Measurements from ENCODE around the gene PTH2R.
"Not testable (repeated sequence)": the region's sequence is repeated elsewhere in the genome, so short reads cannot be mapped to it uniquely, and the experiment has no call there.

Gene PTH2R

GRCh38 chr2:208386541-208386940, 20.1 kb upstream of the PTH2R start:
- Histone ChIP-seq H3K27me3 (ENCODE audit: insufficient read depth, low read length) (no peaks in the 10 kb centered on the region), H2AK5ac (ENCODE audit: low read length) (no peak overlapping the region), H4K12ac (ENCODE audit: low read depth, low read length) (no peak overlapping the region), H2BK12ac (ENCODE audit: low read length) (no peak overlapping the region), H2AFZ (ENCODE audit: insufficient read depth, low read length, poor library complexity) (no peak overlapping the region), H2BK5ac (ENCODE audit: low read depth, low read length, poor library complexity) (no peak overlapping the region), H3K9ac (ENCODE audit: low read length) (no peak overlapping the region), H3K18ac (ENCODE audit: low read length) (no peak overlapping the region), H2BK120ac (ENCODE audit: insufficient read depth, low read length, poor library complexity) (no peak overlapping the region), H3K79me1 (ENCODE audit: low read length) (no peaks in the 10 kb centered on the region), H3K23ac (ENCODE audit: low read length) (no peak overlapping the region), H3K4me2 (ENCODE audit: low read length) (no peak overlapping the region), H3K27ac (ENCODE audit: low read depth, low read length) (no peak overlapping the region), H3K14ac (ENCODE audit: low read length) (no peak overlapping the region), H4K8ac (ENCODE audit: low read depth, low read length) (no peak overlapping the region), H4K91ac (ENCODE audit: low read depth, low read length) (no peak overlapping the region), H3K4ac (ENCODE audit: low read depth, low read length) (no peak overlapping the region), H3K36me3 (ENCODE audit: control insufficient read depth in 1 of 2, insufficient read depth in 2 of 2, low read length in 2 of 2) (no peaks in the 10 kb centered on the region), H3K4me1 (ENCODE audit: control insufficient read depth in 1 of 2, insufficient read depth in 2 of 2, low read length in 2 of 2) (no peaks in the 10 kb centered on the region), H3K9me3 (ENCODE audit: insufficient read depth, low read depth, low read length) (no peaks in the 10 kb centered on the region), H3K79me2 (ENCODE audit: control insufficient read depth, insufficient read depth, low read length, poor library complexity) (no peaks in the 10 kb centered on the region), H3K4me3 (ENCODE audit: low read depth, low read length) (no peak overlapping the region)
- WGBS (ENCODE audit: extremely low coverage, insufficient coverage, insufficient read length): no CpG with 5 or more reads among the region's 2 CpGs
- DNase-seq: no peak

DNA sequence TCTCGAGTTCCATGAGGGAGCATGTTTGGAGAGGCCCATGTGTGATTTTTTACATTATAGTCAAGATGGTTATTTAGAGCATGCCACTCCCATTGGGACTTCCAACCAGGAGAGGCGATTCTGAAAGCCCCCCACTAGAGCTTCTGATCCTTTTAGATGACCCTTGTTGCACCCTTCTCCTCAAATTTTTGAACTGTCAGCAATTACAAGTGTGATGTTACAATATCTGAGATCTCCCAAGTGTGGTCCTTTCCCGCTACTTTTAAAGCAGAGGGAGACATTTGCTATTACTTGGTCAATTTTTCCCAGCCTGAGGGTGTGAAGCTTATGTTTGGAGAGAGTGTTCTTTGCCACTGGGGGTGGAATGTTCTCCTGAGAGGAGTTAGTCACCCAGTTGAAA, 16.7 kb upstream of the PTH2R start:
- H2BK120ac ChIP-seq (ENCODE audit: insufficient read depth, low read length, poor library complexity): no peak overlapping the region
- no peak overlapping the region for H2AK5ac ChIP-seq (ENCODE audit: low read length)
- H3K4me2 ChIP-seq (ENCODE audit: low read length): no peak overlapping the region
- no CpG with 5 or more reads among the region's 3 CpGs for WGBS (ENCODE audit: extremely low coverage, insufficient coverage, insufficient read length)
- H3K79me2 ChIP-seq (ENCODE audit: control insufficient read depth, insufficient read depth, low read length, poor library complexity): no peaks in the 10 kb centered on the region
- no peak overlapping the region for H3K4me3 ChIP-seq (ENCODE audit: low read depth, low read length)
- no peak overlapping the region for H4K12ac ChIP-seq (ENCODE audit: low read depth, low read length)
- no peak overlapping the region for H3K14ac ChIP-seq (ENCODE audit: low read length)
- no peak overlapping the region for H3K18ac ChIP-seq (ENCODE audit: low read length)
- no peaks in the 10 kb centered on the region for H3K4me1 ChIP-seq (ENCODE audit: control insufficient read depth in 1 of 2, insufficient read depth in 2 of 2, low read length in 2 of 2)
- H4K8ac ChIP-seq (ENCODE audit: low read depth, low read length): no peak overlapping the region
- H2BK12ac ChIP-seq (ENCODE audit: low read length): no peak overlapping the region
- no peaks in the 10 kb centered on the region for H3K36me3 ChIP-seq (ENCODE audit: control insufficient read depth in 1 of 2, insufficient read depth in 2 of 2, low read length in 2 of 2)
- no peak overlapping the region for H3K27ac ChIP-seq (ENCODE audit: low read depth, low read length)
- peak overlapping the region; percentile 40 for H3K23ac ChIP-seq (ENCODE audit: low read length)
- no peak for DNase-seq
- H2AFZ ChIP-seq (ENCODE audit: insufficient read depth, low read length, poor library complexity): no peak overlapping the region
- no peak overlapping the region for H4K91ac ChIP-seq (ENCODE audit: low read depth, low read length)
- H3K9me3 ChIP-seq (ENCODE audit: insufficient read depth, low read depth, low read length): peaks cover 1% of the 10 kb centered on the region
- no peaks in the 10 kb centered on the region for H3K79me1 ChIP-seq (ENCODE audit: low read length)
- H3K9ac ChIP-seq (ENCODE audit: low read length): no peak overlapping the region
- H3K4ac ChIP-seq (ENCODE audit: low read depth, low read length): no peak overlapping the region
- no peaks in the 10 kb centered on the region for H3K27me3 ChIP-seq (ENCODE audit: insufficient read depth, low read length)
- H2BK5ac ChIP-seq (ENCODE audit: low read depth, low read length, poor library complexity): no peak overlapping the region

DNA sequence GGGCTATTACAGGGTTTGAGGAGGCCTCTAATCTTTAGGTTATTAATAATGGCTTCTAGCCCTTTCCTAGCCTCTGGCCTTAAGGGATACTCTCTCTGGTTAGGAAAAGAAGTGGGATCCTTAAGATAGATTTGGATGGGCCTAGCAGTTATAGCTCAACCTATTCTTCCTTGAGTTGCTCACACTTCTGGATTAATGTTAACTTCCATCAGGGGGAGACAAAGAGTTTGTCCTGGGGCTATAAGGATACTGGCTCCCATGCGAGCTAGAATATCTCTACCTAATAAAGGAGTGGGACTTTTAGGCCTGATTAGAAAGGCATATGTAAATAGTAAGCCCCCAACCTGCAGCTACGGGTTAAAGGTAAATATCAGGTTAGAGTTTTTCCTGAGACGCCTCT, 14.3 kb upstream of the PTH2R start:
- Histone ChIP-seq H3K36me3 (ENCODE audit: control insufficient read depth in 1 of 2, insufficient read depth in 2 of 2, low read length in 2 of 2) (no peaks in the 10 kb centered on the region), H4K12ac (ENCODE audit: low read depth, low read length) (no peak overlapping the region), H3K14ac (ENCODE audit: low read length) (no peak overlapping the region), H3K4me1 (ENCODE audit: control insufficient read depth in 1 of 2, insufficient read depth in 2 of 2, low read length in 2 of 2) (no peaks in the 10 kb centered on the region), H3K27ac (ENCODE audit: low read depth, low read length) (no peak overlapping the region), H2AFZ (ENCODE audit: insufficient read depth, low read length, poor library complexity) (no peak overlapping the region), H4K8ac (ENCODE audit: low read depth, low read length) (no peak overlapping the region), H2BK5ac (ENCODE audit: low read depth, low read length, poor library complexity) (no peak overlapping the region), H3K9ac (ENCODE audit: low read length) (no peak overlapping the region), H3K79me1 (ENCODE audit: low read length) (no peaks in the 10 kb centered on the region), H3K18ac (ENCODE audit: low read length) (no peak overlapping the region), H3K23ac (ENCODE audit: low read length) (no peak overlapping the region), H3K4ac (ENCODE audit: low read depth, low read length) (no peak overlapping the region), H3K4me3 (ENCODE audit: low read depth, low read length) (no peak overlapping the region), H2AK5ac (ENCODE audit: low read length) (no peak overlapping the region), H3K4me2 (ENCODE audit: low read length) (no peak overlapping the region), H3K9me3 (ENCODE audit: insufficient read depth, low read depth, low read length) (peaks cover 1% of the 10 kb centered on the region), H2BK120ac (ENCODE audit: insufficient read depth, low read length, poor library complexity) (no peak overlapping the region), H4K91ac (ENCODE audit: low read depth, low read length) (no peak overlapping the region), H3K79me2 (ENCODE audit: control insufficient read depth, insufficient read depth, low read length, poor library complexity) (no peaks in the 10 kb centered on the region), H2BK12ac (ENCODE audit: low read length) (no peak overlapping the region), H3K27me3 (ENCODE audit: insufficient read depth, low read length) (no peaks in the 10 kb centered on the region)
- DNase-seq: peak in 1 of 2 donors; percentile 31
- no CpG with 5 or more reads among the region's 3 CpGs for WGBS (ENCODE audit: extremely low coverage, insufficient coverage, insufficient read length)

DNA sequence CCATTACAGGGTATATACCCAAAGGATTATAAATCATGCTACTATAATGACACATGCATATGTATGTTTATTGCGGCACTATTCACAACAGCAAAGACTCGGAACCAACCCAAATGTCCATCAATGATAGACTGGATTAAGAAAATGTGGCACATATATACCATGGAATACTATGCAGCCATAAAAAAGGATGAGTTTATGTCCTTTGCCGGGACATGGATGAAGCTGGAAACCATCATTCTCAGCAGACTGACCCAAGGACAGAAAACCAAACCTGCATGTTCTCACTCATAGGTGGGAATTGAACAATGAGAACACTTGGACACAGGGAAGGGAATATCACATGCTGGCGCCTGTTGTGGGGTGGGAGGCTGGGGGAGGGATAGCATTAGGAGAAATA, 9.8 kb upstream of the PTH2R start:
- not testable (repeated sequence) for H3K4me1 ChIP-seq (ENCODE audit: control insufficient read depth in 1 of 2, insufficient read depth in 2 of 2, low read length in 2 of 2); H4K91ac ChIP-seq (ENCODE audit: low read depth, low read length); H3K27me3 ChIP-seq (ENCODE audit: insufficient read depth, low read length); H3K18ac ChIP-seq (ENCODE audit: low read length); H2BK12ac ChIP-seq (ENCODE audit: low read length); H3K14ac ChIP-seq (ENCODE audit: low read length); H3K23ac ChIP-seq (ENCODE audit: low read length); H3K79me2 ChIP-seq (ENCODE audit: control insufficient read depth, insufficient read depth, low read length, poor library complexity); H3K4me2 ChIP-seq (ENCODE audit: low read length); H3K9ac ChIP-seq (ENCODE audit: low read length); H3K27ac ChIP-seq (ENCODE audit: low read depth, low read length); H3K36me3 ChIP-seq (ENCODE audit: control insufficient read depth in 1 of 2, insufficient read depth in 2 of 2, low read length in 2 of 2); H2AK5ac ChIP-seq (ENCODE audit: low read length); DNase-seq; H3K79me1 ChIP-seq (ENCODE audit: low read length); H3K4ac ChIP-seq (ENCODE audit: low read depth, low read length); H4K8ac ChIP-seq (ENCODE audit: low read depth, low read length); H2BK120ac ChIP-seq (ENCODE audit: insufficient read depth, low read length, poor library complexity); H2AFZ ChIP-seq (ENCODE audit: insufficient read depth, low read length, poor library complexity); H3K4me3 ChIP-seq (ENCODE audit: low read depth, low read length); H4K12ac ChIP-seq (ENCODE audit: low read depth, low read length); H3K9me3 ChIP-seq (ENCODE audit: insufficient read depth, low read depth, low read length); H2BK5ac ChIP-seq (ENCODE audit: low read depth, low read length, poor library complexity)
- WGBS (ENCODE audit: extremely low coverage, insufficient coverage, insufficient read length): no CpG with 5 or more reads among the region's 4 CpGs
